Osteocyte (in vitro differentiated cells): ENCODE data around the gene TARBP1. TPM values are rescaled to one million over a fixed set of nuclear protein-coding genes. Genes with fewer than 3 reads are reported as not detected.

Experiments used
- DNase-seq: peaks from one replicate; pipeline ENCODE4 v3.0.0; 2021; ENCODE audit warnings: mixed read lengths; ENCODE audit not compliant: unreplicated experiment; ENCODE audit errors: extremely low spot score
- H3K27ac Mint-ChIP-seq: one replicate; pipeline ENCODE4 v1.8.0; 2021; ENCODE audit warnings: mild to moderate bottlenecking, mixed read lengths; ENCODE audit not compliant: unreplicated experiment
- H3K27me3 Mint-ChIP-seq: one replicate; pipeline ENCODE4 v1.8.0; 2021; ENCODE audit warnings: mixed read lengths; ENCODE audit not compliant: unreplicated experiment
- H3K36me3 Mint-ChIP-seq: one replicate; pipeline ENCODE4 v1.8.0; 2021; ENCODE audit warnings: mixed read lengths; ENCODE audit not compliant: unreplicated experiment
- H3K4me1 Mint-ChIP-seq: one replicate; pipeline ENCODE4 v1.8.0; 2021; ENCODE audit warnings: mixed read lengths; ENCODE audit not compliant: unreplicated experiment
- H3K4me3 Mint-ChIP-seq: one replicate; pipeline ENCODE4 v1.8.0; 2021; ENCODE audit warnings: mild to moderate bottlenecking, moderate library complexity, mixed read lengths; ENCODE audit not compliant: unreplicated experiment
- H3K9me3 Mint-ChIP-seq: one replicate; pipeline ENCODE4 v1.8.0; 2021; ENCODE audit warnings: mixed read lengths; ENCODE audit not compliant: unreplicated experiment
- total RNA-seq: library from RNA; stranded (reverse); gene quantifications from 2 replicates; pipeline ENCODE4 v1.2.1, GENCODE V29; 2021
- TF ChIP-seq, protein P1 (sequence below): fragments of 200-600 bp; sonication (generic); IDR thresholded peaks from 2 replicates; pipeline ENCODE4 v1.5.0; 2021; ENCODE audit warnings: antibody characterized with exemption, mild to moderate bottlenecking, moderate library complexity

Gene TARBP1
- total RNA-seq, 1 donor from 2014 or later = 19.0 TPM

DNA sequence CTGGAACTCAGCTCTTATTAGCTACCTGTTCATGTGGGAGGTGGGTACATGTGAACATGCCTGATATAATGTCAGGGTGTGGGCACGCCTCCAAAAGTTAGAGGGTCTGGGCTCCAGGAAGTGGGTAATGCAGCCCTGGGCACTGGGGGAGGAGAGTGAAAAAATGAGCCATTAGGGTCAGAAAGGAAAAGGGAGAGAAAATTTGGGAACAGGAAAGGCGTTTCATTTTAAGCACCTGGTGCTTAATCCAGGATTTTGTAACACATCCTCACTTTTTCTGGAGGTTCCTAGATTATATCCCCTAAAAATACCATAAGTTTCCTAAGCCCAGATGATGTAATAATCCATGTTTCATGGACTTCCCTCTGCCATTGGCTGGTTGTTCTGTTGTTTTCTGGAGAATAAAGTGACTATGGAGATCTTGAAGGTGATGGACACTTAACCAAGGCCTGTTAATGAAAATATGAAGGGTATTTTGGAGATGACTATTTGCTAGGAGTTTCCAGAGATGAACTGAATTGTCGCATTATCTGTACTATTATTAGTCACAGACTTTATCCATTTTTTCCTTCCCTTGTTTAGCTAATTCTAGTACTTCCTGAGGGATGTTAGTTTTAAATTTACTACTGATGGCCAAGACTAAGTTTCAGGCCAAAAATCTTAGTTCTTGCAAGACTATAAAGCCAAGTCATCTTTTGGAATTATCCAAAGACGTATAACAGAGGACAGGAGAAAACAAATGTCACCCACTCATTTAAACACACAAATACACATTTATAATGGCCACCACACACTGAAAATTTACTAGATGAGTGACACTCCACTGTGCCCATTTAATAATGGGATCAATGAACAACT lies 24.4 kb upstream of the TARBP1 start:
- DNase-seq = no peak
- Mint-ChIP-seq H3K36me3 (no peaks in the 10 kb centered on the region), H3K4me3 (no peak overlapping the region), H3K27ac (no peak overlapping the region), H3K9me3 (no peaks in the 10 kb centered on the region), H3K4me1 (peaks cover 34% of the 10 kb centered on the region), H3K27me3 (no peaks in the 10 kb centered on the region)
- TF ChIP-seq, protein P1, sequence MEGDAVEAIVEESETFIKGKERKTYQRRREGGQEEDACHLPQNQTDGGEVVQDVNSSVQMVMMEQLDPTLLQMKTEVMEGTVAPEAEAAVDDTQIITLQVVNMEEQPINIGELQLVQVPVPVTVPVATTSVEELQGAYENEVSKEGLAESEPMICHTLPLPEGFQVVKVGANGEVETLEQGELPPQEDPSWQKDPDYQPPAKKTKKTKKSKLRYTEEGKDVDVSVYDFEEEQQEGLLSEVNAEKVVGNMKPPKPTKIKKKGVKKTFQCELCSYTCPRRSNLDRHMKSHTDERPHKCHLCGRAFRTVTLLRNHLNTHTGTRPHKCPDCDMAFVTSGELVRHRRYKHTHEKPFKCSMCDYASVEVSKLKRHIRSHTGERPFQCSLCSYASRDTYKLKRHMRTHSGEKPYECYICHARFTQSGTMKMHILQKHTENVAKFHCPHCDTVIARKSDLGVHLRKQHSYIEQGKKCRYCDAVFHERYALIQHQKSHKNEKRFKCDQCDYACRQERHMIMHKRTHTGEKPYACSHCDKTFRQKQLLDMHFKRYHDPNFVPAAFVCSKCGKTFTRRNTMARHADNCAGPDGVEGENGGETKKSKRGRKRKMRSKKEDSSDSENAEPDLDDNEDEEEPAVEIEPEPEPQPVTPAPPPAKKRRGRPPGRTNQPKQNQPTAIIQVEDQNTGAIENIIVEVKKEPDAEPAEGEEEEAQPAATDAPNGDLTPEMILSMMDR = no peak

DNA sequence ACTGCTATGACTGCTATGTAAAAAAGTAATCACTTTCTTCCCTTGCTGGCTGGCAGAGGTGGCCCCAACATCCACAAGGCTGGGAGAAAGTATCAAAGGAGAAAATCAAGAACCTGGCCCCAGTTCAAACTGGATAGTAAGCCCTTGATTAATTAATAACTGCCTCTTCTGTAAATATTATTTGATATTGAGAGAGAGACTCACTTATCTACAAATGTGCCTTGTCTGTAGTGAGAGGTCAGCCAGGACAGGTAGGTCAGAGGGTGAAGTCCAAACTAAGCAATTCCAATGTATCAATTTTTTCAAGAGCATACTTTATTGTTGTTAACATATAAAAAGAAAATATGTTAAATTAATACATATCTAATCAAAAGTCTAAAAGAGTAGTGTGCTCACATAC lies 23.8 kb upstream of the TARBP1 start:
- no peaks in the 10 kb centered on the region for H3K36me3 Mint-ChIP-seq
- H3K9me3 Mint-ChIP-seq = no peaks in the 10 kb centered on the region
- TF ChIP-seq, protein P1 = no peak
- no peak for DNase-seq
- H3K27me3 Mint-ChIP-seq = no peaks in the 10 kb centered on the region
- H3K4me1 Mint-ChIP-seq = peaks cover 33% of the 10 kb centered on the region
- no peak overlapping the region for H3K27ac Mint-ChIP-seq
- no peak overlapping the region for H3K4me3 Mint-ChIP-seq

DNA sequence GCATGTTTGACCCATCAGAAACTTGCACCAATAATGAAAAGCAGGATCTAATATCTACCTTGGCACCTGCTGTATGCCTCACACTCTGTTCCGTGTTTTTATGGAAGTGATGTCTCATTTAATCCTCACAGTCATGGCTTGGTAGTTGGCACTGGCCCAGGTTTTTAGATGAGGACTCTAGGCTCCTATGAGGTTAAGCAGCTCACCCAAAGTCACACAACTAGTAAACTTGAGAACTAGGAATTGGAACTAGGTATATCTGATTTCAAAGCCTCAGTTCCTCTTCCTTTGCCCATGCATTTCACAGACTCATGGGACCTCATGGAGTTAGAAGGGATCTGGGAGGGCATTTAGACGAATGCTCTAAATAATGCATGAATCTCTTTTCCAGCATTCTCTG lies 21.3 kb upstream of the TARBP1 start:
- Mint-ChIP-seq H3K4me3 (peak overlapping the region; percentile 22), H3K4me1 (peaks cover 32% of the 10 kb centered on the region), H3K27me3 (no peaks in the 10 kb centered on the region), H3K9me3 (no peaks in the 10 kb centered on the region), H3K27ac (peak overlapping the region; percentile 88), H3K36me3 (no peaks in the 10 kb centered on the region)
- TF ChIP-seq, protein P1 = no peak
- no peak for DNase-seq

DNA sequence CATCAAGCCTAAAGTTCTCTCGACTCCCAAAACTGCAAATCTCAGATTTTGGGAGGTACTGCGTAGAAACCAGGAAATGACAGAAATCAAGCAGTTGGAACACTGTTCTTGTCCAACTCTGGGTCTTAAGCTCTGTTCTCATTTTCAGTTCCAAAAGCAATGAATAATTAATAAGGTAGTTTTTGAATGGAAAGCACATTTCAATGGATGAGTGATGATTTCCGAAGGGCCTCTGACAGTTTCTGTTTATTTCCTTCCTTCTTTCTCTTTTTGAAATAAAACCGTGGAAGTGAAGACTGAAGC lies 20.9 kb upstream of the TARBP1 start:
- Mint-ChIP-seq H3K9me3 (no peaks in the 10 kb centered on the region), H3K27ac (peak overlapping the region; percentile 88), H3K4me3 (peak overlapping the region; percentile 22), H3K4me1 (peaks cover 34% of the 10 kb centered on the region), H3K36me3 (no peaks in the 10 kb centered on the region), H3K27me3 (no peaks in the 10 kb centered on the region)
- TF ChIP-seq, protein P1 = no peak
- no peak for DNase-seq

DNA sequence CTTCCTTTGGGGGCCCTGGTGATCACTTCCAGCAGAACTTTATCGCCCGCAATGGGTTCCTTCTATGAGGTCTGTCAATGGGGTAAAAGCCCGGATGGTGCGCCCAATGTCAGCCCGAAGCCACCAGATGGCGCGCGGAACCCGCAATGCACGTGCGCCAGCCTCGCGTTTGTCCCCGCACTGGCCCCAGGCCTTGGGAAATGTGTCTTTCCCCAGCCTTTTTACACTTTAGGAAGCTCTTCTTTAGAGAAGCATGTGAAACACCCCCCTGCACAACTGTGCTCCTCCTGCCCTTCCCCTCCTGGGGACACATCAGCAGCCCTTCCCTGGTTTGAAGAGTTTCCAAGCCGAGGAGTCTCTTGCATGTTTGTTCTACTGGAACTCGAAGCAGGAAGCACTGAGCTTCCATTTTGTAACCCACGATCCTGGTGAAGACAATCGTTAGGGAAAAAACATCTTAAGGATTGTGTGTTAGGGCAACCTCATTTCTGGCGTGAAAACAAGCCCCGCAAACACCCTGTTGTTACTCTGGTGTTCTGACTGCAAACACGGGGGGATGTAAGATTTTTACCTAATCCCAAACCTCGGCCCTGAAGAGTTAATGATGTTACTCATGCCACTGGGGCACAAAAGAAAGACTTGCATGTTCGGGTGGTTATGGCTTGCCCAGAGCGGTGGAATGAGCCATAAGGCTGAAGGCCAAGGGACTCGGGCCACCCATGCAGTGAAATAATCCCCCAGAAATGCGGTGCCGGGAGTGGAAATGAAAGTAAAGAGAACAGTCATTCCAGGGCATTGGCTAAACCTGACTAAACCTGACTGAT lies 20.4 kb upstream of the TARBP1 start:
- Mint-ChIP-seq H3K36me3 (no peaks in the 10 kb centered on the region), H3K9me3 (no peaks in the 10 kb centered on the region), H3K27me3 (no peaks in the 10 kb centered on the region), H3K27ac (peak overlapping the region; percentile 88), H3K4me3 (no peak overlapping the region), H3K4me1 (peaks cover 39% of the 10 kb centered on the region)
- TF ChIP-seq, protein P1 = peak; percentile 97
- DNase-seq = peak; percentile 95
